Measurements from ENCODE around the gene SAXO1.

The SAXO1 gene

GRCh38 chr9:18978188-18978587 is 54.8 kb downstream of the SAXO1 start:
- no peak for DNase-seq (ENCODE audit: extremely low read depth, low read depth)
- no peak for TF ChIP-seq CTCF (IDR thresholded peaks at IDR 0.05; ENCODE audit: low read depth, low read length)

DNA sequence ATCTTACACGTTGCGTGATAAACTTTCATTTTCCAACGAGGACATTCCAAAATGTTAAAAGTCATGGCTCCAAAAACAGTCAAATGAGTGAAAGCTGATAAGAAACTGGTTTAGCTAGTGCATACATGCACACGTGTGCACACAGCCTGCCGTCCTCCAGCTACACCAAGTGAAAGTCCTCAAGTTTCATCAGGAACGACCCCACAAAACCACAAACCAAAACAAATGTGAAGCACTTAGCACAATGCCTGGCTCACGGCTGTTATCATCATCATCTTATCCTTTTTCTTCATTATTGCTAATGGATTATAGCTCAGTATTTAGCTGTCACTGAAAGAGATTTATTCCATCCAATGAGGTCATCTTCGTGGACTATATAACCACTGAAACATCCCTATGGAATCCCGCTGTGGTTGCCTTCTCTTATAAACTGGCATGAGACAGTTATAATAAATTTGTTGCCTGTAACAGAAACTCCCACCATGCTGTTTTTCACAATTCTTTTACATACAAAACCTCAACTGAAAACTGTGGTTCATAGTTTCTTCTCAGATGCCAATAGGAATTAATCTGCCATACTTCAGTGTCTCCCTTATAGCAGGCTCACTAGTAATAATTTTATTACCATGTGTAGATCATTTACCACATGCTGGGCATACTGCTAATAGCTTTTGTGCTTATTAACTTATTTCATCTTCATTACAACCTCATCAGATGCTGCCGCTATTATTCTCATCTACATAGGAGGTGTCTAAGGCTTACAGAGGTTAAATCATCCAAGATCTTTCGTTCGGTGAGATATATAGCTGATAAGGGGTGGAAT is 56.1 kb downstream of the SAXO1 start:
- no peak for TF ChIP-seq CTCF (IDR thresholded peaks at IDR 0.05; ENCODE audit: low read depth, low read length)
- DNase-seq (ENCODE audit: extremely low read depth, low read depth), result peak; percentile 67

GRCh38 chr9:18976221-18976708 is 56.7 kb downstream of the SAXO1 start:
- TF ChIP-seq CTCF (IDR thresholded peaks at IDR 0.05; ENCODE audit: low read depth, low read length), result no peak
- DNase-seq (ENCODE audit: extremely low read depth, low read depth), result peak; percentile 18

DNA sequence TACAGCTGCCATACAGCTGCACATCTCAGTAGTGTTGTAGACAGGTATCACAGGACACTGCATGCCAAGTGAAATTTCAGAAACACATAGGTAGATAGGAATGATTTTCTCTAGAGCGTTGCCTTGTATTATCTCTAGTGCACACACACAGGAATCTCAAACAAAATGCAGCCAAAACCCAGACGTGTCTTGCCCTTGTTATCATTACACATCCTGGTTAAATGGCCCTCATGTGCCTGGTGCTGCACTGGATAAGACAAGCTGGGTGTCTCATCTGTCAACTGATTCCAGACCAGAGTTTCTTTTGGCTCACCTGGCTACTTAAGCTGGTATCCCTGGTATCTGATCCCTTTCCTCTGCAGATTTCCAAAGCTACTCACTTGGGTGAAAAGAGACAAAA is 59.7 kb downstream of the SAXO1 start:
- TF ChIP-seq CTCF (IDR thresholded peaks at IDR 0.05; ENCODE audit: low read depth, low read length), result no peak
- DNase-seq (ENCODE audit: extremely low read depth, low read depth), result no peak

GRCh38 chr9:18972675-18973074 is 60.3 kb downstream of the SAXO1 start:
- no peak for TF ChIP-seq CTCF (IDR thresholded peaks at IDR 0.05; ENCODE audit: low read depth, low read length)
- DNase-seq (ENCODE audit: extremely low read depth, low read depth), result no peak

DNA sequence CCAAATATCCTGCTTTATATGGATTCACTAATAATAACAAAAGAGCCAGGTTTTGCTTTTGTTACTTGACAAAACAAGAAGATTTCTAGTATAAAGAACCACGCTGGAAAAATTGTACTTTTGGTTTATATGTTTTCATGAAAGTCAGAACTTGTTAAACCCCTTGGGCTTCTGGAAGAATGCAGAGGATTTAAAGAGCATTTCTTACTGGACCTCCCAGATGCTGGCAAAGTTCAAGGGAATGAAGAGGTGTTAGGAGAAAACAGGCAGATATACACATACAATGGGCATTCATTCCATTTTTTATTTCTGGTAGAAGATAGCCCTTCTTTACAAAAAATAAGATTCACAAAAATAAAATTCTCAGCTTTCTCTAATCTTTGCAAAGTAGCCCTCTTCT is 61.1 kb downstream of the SAXO1 start:
- no peak for TF ChIP-seq CTCF (IDR thresholded peaks at IDR 0.05; ENCODE audit: low read depth, low read length)
- DNase-seq (ENCODE audit: extremely low read depth, low read depth), result no peak

- no peak for DNase-seq (ENCODE audit: extremely low read depth, low read depth)
- TF ChIP-seq CTCF (IDR thresholded peaks at IDR 0.05; ENCODE audit: low read depth, low read length), result no peak
These were observed 61.6 kb downstream of the SAXO1 start for GRCh38 chr9:18971404-18971803.
